ENCODE results near the gene PARD3B. TPM values are rescaled to one million over a fixed set of nuclear protein-coding genes. Genes with fewer than 3 reads are reported as not detected.

PARD3B gene
- total and polyA plus RNA-seq, 10 of the 15 experiments (the other 5 are each of a cell fraction or from before 2014, with no cell fraction given): 0.01 to 0.54 (median 0.07) TPM; not detected in 7

DNA sequence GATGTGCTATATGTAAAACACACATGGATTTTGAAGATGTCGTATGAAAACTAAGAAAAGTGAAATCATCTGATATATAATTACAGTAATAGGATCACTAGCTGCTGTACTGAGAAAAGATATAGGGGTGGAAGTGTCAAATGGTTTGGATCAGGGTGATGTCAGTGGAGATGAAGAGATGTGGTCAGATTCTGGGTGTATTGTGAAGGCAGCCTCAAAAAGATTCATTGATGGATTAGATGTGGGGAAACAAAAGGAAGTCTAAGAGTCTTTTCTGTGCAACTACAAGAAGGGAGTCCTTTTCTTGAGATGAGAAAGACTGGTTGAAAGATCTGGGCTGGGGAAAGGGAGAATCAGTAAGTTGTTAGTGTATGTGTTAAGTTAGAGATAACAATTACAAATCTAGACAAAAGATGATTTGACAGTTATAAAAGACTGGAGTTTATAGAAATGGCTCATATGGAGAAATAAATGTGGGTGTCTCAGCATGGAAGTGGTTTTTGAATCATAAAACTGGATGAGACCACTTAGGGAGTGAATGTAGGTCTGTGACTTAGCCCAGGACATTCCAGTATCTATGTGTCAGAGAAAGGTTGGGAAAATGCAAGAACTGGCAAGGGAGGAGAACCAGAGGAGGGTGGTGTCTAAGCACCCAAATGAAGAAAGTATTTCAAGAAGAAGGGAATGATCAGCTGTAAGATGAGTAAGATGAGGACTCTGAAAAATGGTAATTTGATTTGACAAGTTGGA lies 347.4 kb downstream of the PARD3B start:
- DNase-seq (ENCODE audit: low read depth, low spot score): no peak
- no peak overlapping the region for H2AFZ ChIP-seq (ENCODE audit: control insufficient read depth, low read depth, low read length)
- TF ChIP-seq, protein P1, sequence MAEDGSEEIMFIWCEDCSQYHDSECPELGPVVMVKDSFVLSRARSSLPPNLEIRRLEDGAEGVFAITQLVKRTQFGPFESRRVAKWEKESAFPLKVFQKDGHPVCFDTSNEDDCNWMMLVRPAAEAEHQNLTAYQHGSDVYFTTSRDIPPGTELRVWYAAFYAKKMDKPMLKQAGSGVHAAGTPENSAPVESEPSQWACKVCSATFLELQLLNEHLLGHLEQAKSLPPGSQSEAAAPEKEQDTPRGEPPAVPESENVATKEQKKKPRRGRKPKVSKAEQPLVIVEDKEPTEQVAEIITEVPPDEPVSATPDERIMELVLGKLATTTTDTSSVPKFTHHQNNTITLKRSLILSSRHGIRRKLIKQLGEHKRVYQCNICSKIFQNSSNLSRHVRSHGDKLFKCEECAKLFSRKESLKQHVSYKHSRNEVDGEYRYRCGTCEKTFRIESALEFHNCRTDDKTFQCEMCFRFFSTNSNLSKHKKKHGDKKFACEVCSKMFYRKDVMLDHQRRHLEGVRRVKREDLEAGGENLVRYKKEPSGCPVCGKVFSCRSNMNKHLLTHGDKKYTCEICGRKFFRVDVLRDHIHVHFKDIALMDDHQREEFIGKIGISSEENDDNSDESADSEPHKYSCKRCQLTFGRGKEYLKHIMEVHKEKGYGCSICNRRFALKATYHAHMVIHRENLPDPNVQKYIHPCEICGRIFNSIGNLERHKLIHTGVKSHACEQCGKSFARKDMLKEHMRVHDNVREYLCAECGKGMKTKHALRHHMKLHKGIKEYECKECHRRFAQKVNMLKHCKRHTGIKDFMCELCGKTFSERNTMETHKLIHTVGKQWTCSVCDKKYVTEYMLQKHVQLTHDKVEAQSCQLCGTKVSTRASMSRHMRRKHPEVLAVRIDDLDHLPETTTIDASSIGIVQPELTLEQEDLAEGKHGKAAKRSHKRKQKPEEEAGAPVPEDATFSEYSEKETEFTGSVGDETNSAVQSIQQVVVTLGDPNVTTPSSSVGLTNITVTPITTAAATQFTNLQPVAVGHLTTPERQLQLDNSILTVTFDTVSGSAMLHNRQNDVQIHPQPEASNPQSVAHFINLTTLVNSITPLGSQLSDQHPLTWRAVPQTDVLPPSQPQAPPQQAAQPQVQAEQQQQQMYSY (CRISPR knock-in tag; IDR thresholded peaks at IDR 0.05): no peak
- TF ChIP-seq EGR1 (IDR thresholded peaks at IDR 0.05; ENCODE audit: borderline replicate concordance in 1 of 2, low read depth in 2 of 2, low read length in 2 of 2) (no peak), NFYA (IDR thresholded peaks at IDR 0.05; ENCODE audit: borderline replicate concordance, low read depth, low read length) (no peak), IKZF2 (IDR thresholded peaks at IDR 0.05) (no peak), WRNIP1 (IDR thresholded peaks at IDR 0.05; ENCODE audit: borderline replicate concordance, low read depth, low read length) (no peak)
- TF ChIP-seq, protein P2, sequence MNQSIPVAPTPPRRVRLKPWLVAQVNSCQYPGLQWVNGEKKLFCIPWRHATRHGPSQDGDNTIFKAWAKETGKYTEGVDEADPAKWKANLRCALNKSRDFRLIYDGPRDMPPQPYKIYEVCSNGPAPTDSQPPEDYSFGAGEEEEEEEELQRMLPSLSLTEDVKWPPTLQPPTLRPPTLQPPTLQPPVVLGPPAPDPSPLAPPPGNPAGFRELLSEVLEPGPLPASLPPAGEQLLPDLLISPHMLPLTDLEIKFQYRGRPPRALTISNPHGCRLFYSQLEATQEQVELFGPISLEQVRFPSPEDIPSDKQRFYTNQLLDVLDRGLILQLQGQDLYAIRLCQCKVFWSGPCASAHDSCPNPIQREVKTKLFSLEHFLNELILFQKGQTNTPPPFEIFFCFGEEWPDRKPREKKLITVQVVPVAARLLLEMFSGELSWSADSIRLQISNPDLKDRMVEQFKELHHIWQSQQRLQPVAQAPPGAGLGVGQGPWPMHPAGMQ (IDR thresholded peaks at IDR 0.05; ENCODE audit: borderline replicate concordance): no peak
- H4K20me1 ChIP-seq (ENCODE audit: control insufficient read depth, insufficient read depth): no peaks in the 10 kb centered on the region
- no peak for FAIRE-seq
- no TSS peak for BruUV-seq (replicated peaks)
- in situ Hi-C loops (cut with MboI): no loop called here
- intact Hi-C loops (cut with micrococcal nuclease; ENCODE audit: unreplicated experiment): no loop called here
- 0% methylated on average over 1 of the region's 1 CpG for WGBS (ENCODE audit: insufficient coverage, insufficient replicate concordance, low lambda C conversion rate, missing lambda C conversion rate)
- POLR2A ChIA-PET: no interaction called here
- SMC1A ChIA-PET (ENCODE audit: uncharacterized antibody, unreplicated experiment): no interaction called here
- RAD21 ChIA-PET (ENCODE audit: unreplicated experiment): no interaction called here
- no peaks in the 10 kb centered on the region for H3K27me3 ChIP-seq (replicated peaks in 1 of 2; ENCODE audit: control insufficient read depth in 2 of 2, insufficient read depth in 2 of 2, low read length in 1 of 2)
- no peak overlapping the region for H3K9ac ChIP-seq (ENCODE audit: control insufficient read depth, insufficient read depth, low read length)
- H3K27ac ChIP-seq (ENCODE audit: control insufficient read depth, insufficient read depth): no peak overlapping the region
- CTCF ChIA-PET: no interaction called here
- no peak for ATAC-seq
- no peak overlapping the region for H3K4me3 ChIP-seq
- H3K4me1 ChIP-seq (ENCODE audit: control insufficient read depth, insufficient read depth, low read length): no peaks in the 10 kb centered on the region
- no peaks in the 10 kb centered on the region for H3K79me2 ChIP-seq (ENCODE audit: control insufficient read depth, insufficient read depth, low read length)
- H3K36me3 ChIP-seq (ENCODE audit: control insufficient read depth in 2 of 2, insufficient read depth in 2 of 2, low read length in 1 of 2): no peaks in the 10 kb centered on the region
- no peaks in the 10 kb centered on the region for H3K9me3 ChIP-seq (replicated peaks; ENCODE audit: control insufficient read depth, insufficient read depth, low read length)
- no peak overlapping the region for H3K4me2 ChIP-seq (ENCODE audit: control insufficient read depth, insufficient read depth)
